ENCODE measurements around the gene SPEF1.

DNA sequence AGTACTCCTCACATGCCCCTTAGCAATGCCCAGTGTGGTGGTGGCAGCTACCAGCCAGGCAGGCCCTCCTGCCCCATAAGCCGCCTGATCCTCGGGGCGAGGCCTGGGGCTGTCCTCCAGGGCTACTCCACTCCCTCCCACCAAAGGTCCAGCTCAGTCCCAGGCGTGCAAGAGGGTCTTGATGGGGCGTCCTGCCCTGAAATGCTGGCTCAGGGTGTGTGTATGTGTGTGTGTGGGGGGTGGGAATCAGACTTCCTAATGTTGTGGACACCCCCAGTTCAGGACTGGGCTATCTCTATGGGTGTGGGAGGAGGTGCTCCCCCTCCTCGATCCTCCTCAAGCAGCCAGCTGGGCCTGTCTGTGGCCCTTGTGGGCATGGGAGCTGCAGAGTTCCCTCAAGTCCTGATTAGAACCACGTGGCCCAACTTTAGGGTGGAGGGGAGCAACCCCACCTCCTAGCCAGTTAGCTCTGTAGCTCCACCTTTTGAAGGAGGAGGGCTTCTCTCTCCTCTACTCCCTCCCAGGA lies 41.3 kb downstream of the SPEF1 start:
- TF ChIP-seq MXI1 (IDR thresholded peaks at IDR 0.05; ENCODE audit: borderline replicate concordance, low read depth, low read length): no peak
- TF ChIP-seq FOS (IDR thresholded peaks at IDR 0.05; ENCODE audit: low read depth, low read length): no peak
- no peak for TF ChIP-seq BHLHE40 (IDR thresholded peaks at IDR 0.05; ENCODE audit: low read depth, low read length)
- TF ChIP-seq, protein P1, sequence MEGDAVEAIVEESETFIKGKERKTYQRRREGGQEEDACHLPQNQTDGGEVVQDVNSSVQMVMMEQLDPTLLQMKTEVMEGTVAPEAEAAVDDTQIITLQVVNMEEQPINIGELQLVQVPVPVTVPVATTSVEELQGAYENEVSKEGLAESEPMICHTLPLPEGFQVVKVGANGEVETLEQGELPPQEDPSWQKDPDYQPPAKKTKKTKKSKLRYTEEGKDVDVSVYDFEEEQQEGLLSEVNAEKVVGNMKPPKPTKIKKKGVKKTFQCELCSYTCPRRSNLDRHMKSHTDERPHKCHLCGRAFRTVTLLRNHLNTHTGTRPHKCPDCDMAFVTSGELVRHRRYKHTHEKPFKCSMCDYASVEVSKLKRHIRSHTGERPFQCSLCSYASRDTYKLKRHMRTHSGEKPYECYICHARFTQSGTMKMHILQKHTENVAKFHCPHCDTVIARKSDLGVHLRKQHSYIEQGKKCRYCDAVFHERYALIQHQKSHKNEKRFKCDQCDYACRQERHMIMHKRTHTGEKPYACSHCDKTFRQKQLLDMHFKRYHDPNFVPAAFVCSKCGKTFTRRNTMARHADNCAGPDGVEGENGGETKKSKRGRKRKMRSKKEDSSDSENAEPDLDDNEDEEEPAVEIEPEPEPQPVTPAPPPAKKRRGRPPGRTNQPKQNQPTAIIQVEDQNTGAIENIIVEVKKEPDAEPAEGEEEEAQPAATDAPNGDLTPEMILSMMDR (conservative IDR thresholded peaks at IDR 0.05; ENCODE audit: low read depth, low read length): no peak
- TF ChIP-seq RAD21 (IDR thresholded peaks at IDR 0.05; ENCODE audit: low read length): no peak
- TF ChIP-seq MAFK (IDR thresholded peaks at IDR 0.05; ENCODE audit: low read depth, low read length): no peak
- TF ChIP-seq, protein P2, sequence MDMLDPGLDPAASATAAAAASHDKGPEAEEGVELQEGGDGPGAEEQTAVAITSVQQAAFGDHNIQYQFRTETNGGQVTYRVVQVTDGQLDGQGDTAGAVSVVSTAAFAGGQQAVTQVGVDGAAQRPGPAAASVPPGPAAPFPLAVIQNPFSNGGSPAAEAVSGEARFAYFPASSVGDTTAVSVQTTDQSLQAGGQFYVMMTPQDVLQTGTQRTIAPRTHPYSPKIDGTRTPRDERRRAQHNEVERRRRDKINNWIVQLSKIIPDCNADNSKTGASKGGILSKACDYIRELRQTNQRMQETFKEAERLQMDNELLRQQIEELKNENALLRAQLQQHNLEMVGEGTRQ (IDR thresholded peaks at IDR 0.05; ENCODE audit: low read depth, low read length): no peak
- TF ChIP-seq POLR2A (IDR thresholded peaks at IDR 0.05; ENCODE audit: low read depth, low read length): no peak
- no peak for TF ChIP-seq SMC3 (IDR thresholded peaks at IDR 0.05; ENCODE audit: low read depth, low read length)
- no peak for TF ChIP-seq RFX5 (IDR thresholded peaks at IDR 0.05; ENCODE audit: low read depth, low read length)
- no peak for TF ChIP-seq NFE2L2 (IDR thresholded peaks at IDR 0.05; ENCODE audit: low read depth, low read length)
- TF ChIP-seq CHD1 (IDR thresholded peaks at IDR 0.05; ENCODE audit: low read depth, low read length): no peak
- TF ChIP-seq MAZ (IDR thresholded peaks at IDR 0.05; ENCODE audit: borderline replicate concordance, low read depth, low read length): no peak
- TF ChIP-seq CEBPB (IDR thresholded peaks at IDR 0.05; ENCODE audit: low read depth, low read length): no peak

Data from IMR-90 (cell line).